Aorta (tissue), 5 donors: ENCODE results near the gene PAX4. TPM values are rescaled to one million over a fixed set of nuclear protein-coding genes. Genes with fewer than 3 reads are reported as not detected.
A peak's percentile ranks its signal among the peaks of the same experiment; 100 is the strongest.

Experiments
- ATAC-seq: fragments of 200-7000 bp; cut with Tn5 transposase; one replicate; pipeline ENCODE4 v1.9.1; 2022; ENCODE audit warnings: moderate library complexity; ENCODE audit not compliant: low FRiP score
- DNase-seq, 2 donors: peaks; one replicate each; pipeline ENCODE4 v3.0.0-alpha.2; 2020
- H3K27ac ChIP-seq, 2 donors: one replicate each; pipeline ENCODE4 v1.5.1; 2013; ENCODE audit warnings: low read length in 2 of 2, mild to moderate bottlenecking in 2 of 2, moderate library complexity in 2 of 2, control low read depth in 1 of 2, inconsistent platforms in 1 of 2, low read depth in 1 of 2
- H3K27me3 ChIP-seq, 2 donors: one replicate each; pipeline ENCODE4 v1.6.1; 2013; ENCODE audit warnings: control low read depth in 1 of 2, low read length in 1 of 2, mild to moderate bottlenecking in 1 of 2, moderate library complexity in 1 of 2; ENCODE audit not compliant: insufficient read depth in 2 of 2, control insufficient read depth in 1 of 2
- H3K36me3 ChIP-seq, 2 donors: one replicate each; pipeline ENCODE4 v1.6.1; 2013; ENCODE audit warnings: control low read depth in 1 of 2, low read length in 1 of 2, mild to moderate bottlenecking in 1 of 2; ENCODE audit not compliant: insufficient read depth in 2 of 2, control insufficient read depth in 1 of 2
- H3K4me1 ChIP-seq, 2 donors: one replicate each; pipeline ENCODE4 v1.6.1; 2013; ENCODE audit warnings: low read length in 2 of 2, control low read depth in 1 of 2, mild to moderate bottlenecking in 1 of 2, moderate library complexity in 1 of 2; ENCODE audit not compliant: insufficient read depth in 2 of 2, control insufficient read depth in 1 of 2
- H3K4me3 ChIP-seq, 2 donors: one replicate each; pipeline ENCODE4 v1.5.1; 2013; ENCODE audit warnings: low read length in 2 of 2, control low read depth in 1 of 2, mild to moderate bottlenecking in 1 of 2
- H3K9me3 ChIP-seq: one replicate; pipeline ENCODE4 v1.6.1; 2013; ENCODE audit warnings: mild to moderate bottlenecking, low read length; ENCODE audit not compliant: control insufficient read depth
- WGBS, 2 donors: extraction: QIAGEN DNeasy Blood & Tissue Kit; methylation state at CpG; one replicate each; pipeline ENCODE4 v1.1.7; 2013; 5-methylcytosine and 5-hydroxymethylcytosine counted together
- intact Hi-C, 2 donors: fragments of 100-400 bp; cut with DNase I; formaldehyde crosslinking; loops; one replicate each; pipeline versions ENCODE4 v1.14.2 to v1.15.0; 2022
- polyA plus RNA-seq, 2 donors: library from polyadenylated mRNA; stranded (reverse); fragments of 200-250 nt; gene quantifications; one replicate each; pipeline ENCODE4 v1.2.3, GENCODE V29; 2013
- total RNA-seq, 2 donors: library from RNA; stranded (reverse); fragmentation: NEBNext Ultra II Directional; extraction: Animal tissue kit (Norgen Biotek cat#: 25700); gene quantifications; one replicate each; pipeline ENCODE4 v1.2.1, GENCODE V29; 2021
- donor health status: healthy with polysubstance abuse.
- donor health status: Bipolar disorder and iron deficiency.
- donor health status: DM: no; HTN: no; CAD: no.
- donor health status: DM: no; HTN: no; CAD: no.
- donor health status: DM: yes; HTN: yes; CAD: no.

PAX4 gene
- total and polyA plus RNA-seq, 4 donors = not detected

DNA sequence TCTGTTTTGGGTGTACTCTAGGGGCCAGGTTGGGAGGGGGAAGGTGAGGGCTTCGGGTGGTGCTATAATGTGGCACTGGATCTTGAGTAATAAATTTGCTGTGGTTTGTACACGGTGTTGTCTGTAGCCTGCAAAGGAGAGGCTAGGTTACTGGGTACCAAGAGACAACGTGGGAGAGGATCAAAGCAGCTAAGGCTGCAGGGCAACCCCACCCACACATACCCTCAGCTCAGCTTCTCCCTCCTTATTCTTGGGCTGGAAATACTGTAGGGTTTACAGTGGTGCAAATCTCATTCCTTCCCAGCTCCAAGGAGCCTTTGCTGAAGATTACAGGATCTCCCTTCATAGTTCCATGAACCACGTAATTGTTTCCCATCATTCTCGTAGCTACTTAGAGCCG, 26.4 kb downstream of the PAX4 start:
- WGBS, 2 donors = 87 to 88% methylated on average over 6 of the region's 6 CpGs
- intact Hi-C loops = no loop called here
- DNase-seq (no peak), ATAC-seq (no peak)
- Histone ChIP-seq H3K27ac (no peak overlapping the region), H3K4me3 (no peak overlapping the region), H3K9me3 (no peaks in the 10 kb centered on the region), H3K36me3 (peaks cover 0 to 3% of the 10 kb centered on the region in 2 donors), H3K4me1 (no peaks in the 10 kb centered on the region), H3K27me3 (no peaks in the 10 kb centered on the region)

DNA sequence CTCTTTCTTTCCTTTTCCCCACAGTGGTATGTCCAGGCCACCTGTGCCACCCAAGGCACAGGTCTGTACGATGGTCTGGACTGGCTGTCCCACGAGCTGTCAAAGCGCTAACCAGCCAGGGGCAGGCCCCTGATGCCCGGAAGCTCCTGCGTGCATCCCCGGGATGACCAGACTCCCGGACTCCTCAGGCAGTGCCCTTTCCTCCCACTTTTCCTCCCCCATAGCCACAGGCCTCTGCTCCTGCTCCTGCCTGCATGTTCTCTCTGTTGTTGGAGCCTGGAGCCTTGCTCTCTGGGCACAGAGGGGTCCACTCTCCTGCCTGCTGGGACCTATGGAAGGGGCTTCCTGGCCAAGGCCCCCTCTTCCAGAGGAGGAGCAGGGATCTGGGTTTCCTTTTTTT, 26.8 kb downstream of the PAX4 start:
- Histone ChIP-seq H3K9me3 (no peaks in the 10 kb centered on the region), H3K36me3 (peaks cover 0 to 3% of the 10 kb centered on the region in 2 donors), H3K4me1 (no peaks in the 10 kb centered on the region), H3K27ac (no peak overlapping the region), H3K27me3 (no peaks in the 10 kb centered on the region), H3K4me3 (no peak overlapping the region)
- 93 to 97% methylated on average over 7 of the region's 7 CpGs for WGBS, 2 donors
- intact Hi-C loops = no loop called here
- ATAC-seq (no peak), DNase-seq (no peak)

DNA sequence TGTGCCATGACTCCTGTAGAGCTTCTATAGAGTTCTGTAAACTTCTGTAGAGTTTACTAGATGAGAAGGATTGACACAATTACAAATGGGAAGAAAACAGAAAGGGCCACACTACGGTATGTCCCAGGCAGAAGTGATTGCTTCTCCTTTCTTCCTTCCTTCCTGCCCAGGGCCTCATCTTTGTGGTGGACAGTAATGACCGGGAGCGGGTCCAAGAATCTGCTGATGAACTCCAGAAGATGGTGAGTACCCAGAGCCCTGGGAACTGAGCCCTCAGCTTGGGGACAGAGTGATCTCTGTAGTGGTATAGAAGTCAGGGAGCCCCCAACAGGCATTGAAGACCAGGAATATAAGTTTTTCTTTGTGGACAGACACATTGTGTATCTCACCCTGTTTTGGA, 28.0 kb downstream of the PAX4 start:
- WGBS, 2 donors = 88 to 92% methylated on average over 3 of the region's 3 CpGs
- Histone ChIP-seq H3K36me3 (peaks cover 0 to 3% of the 10 kb centered on the region in 2 donors), H3K4me1 (no peaks in the 10 kb centered on the region), H3K27ac (no peak overlapping the region), H3K9me3 (no peaks in the 10 kb centered on the region), H3K27me3 (no peaks in the 10 kb centered on the region), H3K4me3 (no peak overlapping the region)
- intact Hi-C loops = loop anchor here (5.0 to 10.0 kb wide), 3 partner anchors 42 to 195 kb away; partner anchors contain the start of genes ZNF800 (in 2 of the 2) and SND1 (in 1 of the 2)
- no peak for DNase-seq
- ATAC-seq = no peak

DNA sequence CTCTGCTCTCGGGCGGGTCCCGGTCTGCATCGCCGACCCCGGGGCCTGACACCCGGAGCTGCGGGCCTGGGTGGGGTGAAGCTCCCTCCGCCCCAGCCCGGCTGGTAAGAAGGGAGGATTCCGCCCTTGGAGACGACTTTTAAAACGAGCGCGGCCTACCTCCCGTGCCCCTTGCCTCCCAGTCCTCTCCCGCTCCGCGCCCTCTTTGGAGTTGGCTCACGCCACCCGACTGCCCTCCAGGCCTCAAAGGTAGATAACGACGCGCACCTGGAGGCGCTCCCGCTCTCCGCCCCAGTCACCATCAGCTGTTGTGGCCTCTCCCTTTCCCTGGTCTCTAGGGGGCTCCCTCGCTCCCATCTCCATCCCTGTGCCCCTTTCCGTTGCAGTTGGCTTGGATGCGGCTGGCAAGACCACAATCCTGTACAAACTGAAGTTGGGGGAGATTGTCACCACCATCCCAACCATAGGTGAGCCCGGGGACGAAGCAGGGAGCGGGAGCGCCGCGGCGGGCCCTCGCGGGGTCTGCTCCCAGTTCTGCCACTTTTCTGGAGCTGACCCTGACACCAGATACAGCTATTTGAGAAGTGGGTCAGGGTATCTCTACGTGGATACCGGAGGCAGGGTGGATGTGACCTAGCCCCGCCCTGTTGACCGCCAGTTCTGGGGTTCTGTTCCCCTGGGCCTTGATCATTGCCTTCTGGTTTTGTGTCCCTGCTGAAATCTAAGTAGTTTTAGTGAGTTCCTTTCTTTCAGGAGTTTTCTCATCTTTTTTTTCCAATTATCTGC, 29.1 kb downstream of the PAX4 start:
- DNase-seq (peak in 1 of 2 donors; percentile 81), ATAC-seq (peak; percentile 30)
- peak overlapping the region; percentile 85 to 86 for H3K4me3 ChIP-seq
- WGBS, 2 donors = 3 to 4% methylated on average over 42 to 43 of the region's 43 CpGs
- H3K27ac ChIP-seq = peak overlapping the region in 1 of 2 donors; percentile 55
- peaks cover 0 to 3% of the 10 kb centered on the region in 2 donors for H3K36me3 ChIP-seq
- no peaks in the 10 kb centered on the region for H3K27me3 ChIP-seq
- no peaks in the 10 kb centered on the region for H3K9me3 ChIP-seq
- intact Hi-C loops = loop anchor here (1.0 to 10.0 kb wide), 4 partner anchors 43 to 194 kb away; partner anchors contain the start of genes ZNF800 (in 2 of the 2) and SND1 (in 1 of the 2)
- peaks cover 0 to 4% of the 10 kb centered on the region in 2 donors for H3K4me1 ChIP-seq

DNA sequence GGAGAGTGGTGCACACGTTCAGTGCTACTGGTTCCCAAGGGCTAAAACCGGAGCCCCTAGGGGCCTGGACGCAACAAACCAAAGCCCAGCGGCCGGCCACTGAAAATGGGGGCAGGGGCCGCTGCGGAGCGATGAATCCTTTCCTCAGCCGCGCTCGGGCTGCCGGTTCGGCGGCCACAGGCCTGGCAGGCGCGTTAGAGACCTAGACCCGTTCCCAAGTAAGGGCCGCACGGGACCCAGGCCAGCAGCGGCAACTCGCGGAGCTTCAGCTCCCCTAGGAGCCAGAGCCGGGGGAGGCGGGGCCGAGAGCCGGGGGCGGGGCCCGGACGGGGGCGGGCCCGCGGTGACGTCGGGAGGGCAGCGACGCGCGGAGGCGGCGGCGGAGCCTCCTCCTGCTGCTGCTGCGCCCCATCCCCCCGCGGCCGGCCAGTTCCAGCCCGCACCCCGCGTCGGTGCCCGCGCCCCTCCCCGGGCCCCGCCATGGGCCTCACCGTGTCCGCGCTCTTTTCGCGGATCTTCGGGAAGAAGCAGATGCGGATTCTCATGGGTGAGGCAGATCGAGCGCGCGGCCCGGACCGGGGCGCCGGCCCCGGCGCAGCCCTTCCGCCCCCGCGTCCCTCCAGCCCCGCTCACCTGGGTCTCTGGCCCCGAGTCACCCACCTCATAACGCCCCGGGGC, 29.8 kb downstream of the PAX4 start, which contains the start of gene ARF5:
Gene ARF5, plus strand, starts transcription at position 393 of the 678 bp plus-strand sequence. Its CDS starts 88 bp downstream, at position 481.
- DNase-seq (peak; percentile 92 to 96), ATAC-seq (peak; percentile 95)
- H3K27me3 ChIP-seq = no peaks in the 10 kb centered on the region
- 0 to 1% methylated on average over 62 to 77 of the region's 77 CpGs for WGBS, 2 donors
- peak within 1 kb of the TSS; percentile 10 to 76 for H3K27ac ChIP-seq
- H3K4me3 ChIP-seq = peak within 1 kb of the TSS; percentile 85 to 86
- peaks cover 0 to 3% of the 10 kb centered on the region in 2 donors for H3K36me3 ChIP-seq
- peaks cover 1 to 4% of the 10 kb centered on the region in 2 donors for H3K4me1 ChIP-seq
- H3K9me3 ChIP-seq = no peaks in the 10 kb centered on the region
- intact Hi-C loops = loop anchor here (1.0 to 10.0 kb wide), 4 partner anchors 44 to 193 kb away; partner anchors contain the start of genes ZNF800 (in 2 of the 2) and SND1 (in 1 of the 2)

DNA sequence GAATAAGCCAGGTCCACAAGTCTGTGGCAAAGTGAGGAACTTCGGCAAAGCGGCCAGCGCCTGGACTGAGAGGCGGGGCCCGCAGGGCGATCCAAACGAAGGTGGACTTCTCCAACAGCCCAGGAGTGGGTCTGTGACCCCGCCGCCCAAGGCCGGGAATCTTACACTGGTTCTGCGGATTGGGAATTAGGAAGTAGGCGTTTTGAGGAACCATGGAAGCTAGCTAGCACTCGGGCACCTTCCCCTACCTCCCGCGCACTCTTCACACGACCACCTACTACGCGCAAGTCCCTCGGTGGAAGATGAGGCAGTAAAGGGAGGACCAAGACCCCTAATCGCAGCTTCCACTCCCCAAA, 30.3 kb downstream of the PAX4 start:
- Histone ChIP-seq H3K9me3 (no peaks in the 10 kb centered on the region), H3K4me1 (peaks cover 1 to 4% of the 10 kb centered on the region in 2 donors), H3K36me3 (peaks cover 0 to 3% of the 10 kb centered on the region in 2 donors), H3K27ac (peak overlapping the region; percentile 10 to 76), H3K27me3 (no peaks in the 10 kb centered on the region), H3K4me3 (peak overlapping the region; percentile 19 to 85)
- intact Hi-C loops = loop anchor here (1.0 to 10.0 kb wide), 4 partner anchors 45 to 193 kb away; partner anchors contain the start of genes ZNF800 (in 2 of the 2) and SND1 (in 1 of the 2)
- no peak for DNase-seq
- no peak for ATAC-seq
- 49 to 57% methylated on average over 20 of the region's 20 CpGs for WGBS, 2 donors

- Histone ChIP-seq H3K4me3 (no peak overlapping the region), H3K27me3 (no peaks in the 10 kb centered on the region), H3K4me1 (peaks cover 1 to 4% of the 10 kb centered on the region in 2 donors), H3K36me3 (peaks cover 0 to 8% of the 10 kb centered on the region in 2 donors), H3K9me3 (no peaks in the 10 kb centered on the region), H3K27ac (no peak overlapping the region)
- ATAC-seq = no peak
- DNase-seq = no peak
- WGBS, 2 donors = 95 to 96% methylated on average over 2 of the region's 2 CpGs
- intact Hi-C loops = loop anchor here (5.0 to 10.0 kb wide), 3 partner anchors 46 to 192 kb away; partner anchors contain the start of genes ZNF800 (in 2 of the 2) and SND1 (in 1 of the 2)
Measured at GRCh38 chr7:127586346-127586745, 31.6 kb downstream of the PAX4 start.
